ENCODE results near the gene KREMEN1. TPM values are rescaled to one million over a fixed set of nuclear protein-coding genes. Genes with fewer than 3 reads are reported as not detected.

Gene KREMEN1
- total RNA-seq, 1 experiment from 2014 or later = 31.9 TPM

DNA sequence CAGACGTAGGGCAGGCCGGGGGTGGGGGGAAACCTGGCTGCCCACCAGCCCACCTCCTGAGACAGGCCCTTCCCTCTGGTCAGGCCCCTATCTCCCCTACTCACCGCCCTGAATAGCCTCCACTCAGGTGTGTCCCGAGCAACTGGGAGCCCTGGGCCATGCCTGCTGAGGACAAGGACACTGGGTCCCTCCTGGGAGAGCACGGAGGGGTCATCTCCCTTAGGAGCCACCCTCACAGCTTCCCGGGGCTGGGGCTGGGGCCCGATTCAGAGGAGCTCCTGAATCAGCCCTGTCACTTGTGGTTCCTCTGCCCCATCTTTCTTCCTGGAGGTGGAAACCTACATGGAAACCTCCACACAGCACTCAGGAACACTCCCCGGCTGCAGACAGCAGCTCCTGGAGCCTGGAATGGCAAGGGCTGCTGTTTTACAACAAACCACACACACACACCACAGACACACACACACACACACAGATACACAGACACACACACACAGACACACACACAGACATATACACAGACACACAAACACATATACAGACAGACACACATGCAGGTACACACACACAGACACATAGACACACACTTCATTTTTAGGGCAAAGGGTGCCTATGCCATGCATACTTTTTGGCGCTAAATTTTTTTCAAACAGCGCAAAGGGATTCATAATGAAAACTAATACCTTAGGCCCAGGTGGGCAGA is 123.3 kb downstream of the KREMEN1 start (continued):
- no peak for TF ChIP-seq TCF7L2 (IDR thresholded peaks at IDR 0.05; ENCODE audit: borderline replicate concordance, extremely low read depth, insufficient read depth, insufficient read length)
- TF ChIP-seq EZH2 (IDR thresholded peaks at IDR 0.05) = no peak
- TF ChIP-seq ELF1 (IDR thresholded peaks at IDR 0.05; ENCODE audit: borderline replicate concordance, low read depth) = no peak
- no peak for TF ChIP-seq JUND (IDR thresholded peaks at IDR 0.05)

DNA sequence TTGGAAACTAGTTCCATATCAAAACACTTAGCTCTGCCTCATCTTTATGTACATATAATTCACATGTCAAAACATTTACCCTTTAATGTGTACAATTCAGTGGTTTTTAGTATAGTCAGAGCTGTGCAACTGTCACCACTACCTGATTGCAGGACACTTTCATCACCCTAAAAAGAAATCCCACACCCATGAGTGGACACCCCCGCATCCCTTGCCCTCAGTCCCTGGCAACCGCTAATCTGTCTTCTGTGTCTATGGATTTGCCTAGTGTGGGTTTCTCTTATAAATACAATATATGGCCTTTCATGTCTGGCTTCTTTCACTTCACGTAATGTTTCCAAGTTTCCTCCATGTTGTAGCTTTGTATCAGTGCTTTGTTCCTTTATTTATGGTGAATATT is 124.3 kb downstream of the KREMEN1 start:
- H3K9me3 ChIP-seq (ENCODE audit: control insufficient read depth in 1 of 2, insufficient read depth in 1 of 2, low read depth in 1 of 2, low read length in 2 of 2) = no peaks in the 10 kb centered on the region
- POLR2A ChIA-PET = no interaction called here

More for the DNA sequence above, 124.3 kb downstream of the KREMEN1 start:
- no peaks in the 10 kb centered on the region for H3K36me3 ChIP-seq (ENCODE audit: control insufficient read depth in 1 of 2, insufficient read depth in 2 of 2, low read length in 2 of 2)
- no peak overlapping the region for H3K27ac ChIP-seq (ENCODE audit: low read depth, low read length)
- H3K9me2 ChIP-seq (ENCODE audit: insufficient read depth) = no peaks in the 10 kb centered on the region
- no peak overlapping the region for H2AFZ ChIP-seq (ENCODE audit: low read depth, low read length, poor library complexity, severe bottlenecking)
- no peak for ATAC-seq
- H3K4me3 ChIP-seq (replicated peaks in 1 of 2; ENCODE audit: low read depth in 1 of 2, low read length in 2 of 2) = no peak overlapping the region
- intact Hi-C loops (cut with micrococcal nuclease) = no loop called here
- TF ChIP-seq CEBPB (IDR thresholded peaks at IDR 0.05; ENCODE audit: low read depth) = peak; percentile 20; the same call in 1 of the 2 replicates
- no peak for TF ChIP-seq ZBTB33 (IDR thresholded peaks at IDR 0.05; ENCODE audit: extremely low read depth, insufficient replicate concordance, low read length)
- no peaks in the 10 kb centered on the region for H3K27me3 ChIP-seq (ENCODE audit: insufficient read depth, low read length)
- no peak for DNase-seq (ENCODE audit: low read depth, low spot score)
- no peak overlapping the region for H3K9ac ChIP-seq (ENCODE audit: low read length)
- H3K4me2 ChIP-seq (ENCODE audit: low read length) = no peak overlapping the region
- RAD21 ChIA-PET (ENCODE audit: low non-redundant PET in 1 of 2, low total read pairs in 2 of 2, uncharacterized antibody in 2 of 2, unreplicated experiment in 2 of 2) = no interaction called here
- no peaks in the 10 kb centered on the region for H4K20me1 ChIP-seq (ENCODE audit: insufficient read depth)
- peaks cover 5 to 9% of the 10 kb centered on the region in 2 experiments; a peak in 3 of 4 replicates for H3K4me1 ChIP-seq (ENCODE audit: control insufficient read depth in 1 of 2, insufficient read depth in 2 of 2, low read length in 2 of 2)
- no TSS peak for BruUV-seq (replicated peaks)
- no peaks in the 10 kb centered on the region for H3K79me2 ChIP-seq (ENCODE audit: insufficient read depth, low read length)
- CTCF ChIA-PET = no interaction called here
